ENCODE results near the gene SLC15A4.

DNA sequence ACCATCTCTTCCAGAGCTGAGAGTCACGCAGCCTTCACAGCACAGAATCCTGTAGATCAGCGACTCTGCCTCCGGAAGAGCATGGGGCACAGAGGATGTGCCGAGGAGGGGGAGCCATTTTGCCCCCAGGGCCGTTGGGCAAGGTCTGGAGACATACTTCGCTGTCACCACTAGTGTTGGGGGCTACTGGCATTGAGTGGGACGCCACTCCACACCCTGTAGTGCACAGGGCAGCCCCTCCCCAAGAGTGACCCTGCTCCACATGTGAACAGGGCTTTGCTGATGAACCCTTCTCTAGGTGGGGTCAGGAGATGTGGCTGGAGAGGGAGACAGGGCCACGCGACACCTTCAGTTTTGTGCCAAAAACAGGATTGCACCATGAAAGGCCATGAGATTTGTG lies 35.6 kb upstream of the SLC15A4 start:
- TF ChIP-seq POLR2A (IDR thresholded peaks at IDR 0.05; ENCODE audit: low read depth, low read length) (no peak), CTCF (conservative IDR thresholded peaks at IDR 0.05; ENCODE audit: low read depth, low read length) (no peak), SMC3 (IDR thresholded peaks at IDR 0.05; ENCODE audit: low read depth, low read length) (no peak), RFX5 (IDR thresholded peaks at IDR 0.05; ENCODE audit: low read depth, low read length) (no peak), RAD21 (IDR thresholded peaks at IDR 0.05; ENCODE audit: low read length) (no peak), CEBPB (IDR thresholded peaks at IDR 0.05; ENCODE audit: low read depth, low read length) (no peak), USF2 (IDR thresholded peaks at IDR 0.05; ENCODE audit: low read depth, low read length) (no peak)

Measured in IMR-90 (cell line).